Gastrocnemius medialis (tissue), 4 donors: ENCODE data around the gene RPRD1A. TPM values are rescaled to one million over a fixed set of nuclear protein-coding genes. Genes with fewer than 3 reads are reported as not detected.

ENCODE experiments used
- ATAC-seq, 2 donors: fragments of 150-250 bp; one replicate each; pipeline ENCODE4 v1.9.1; 2016
- DNase-seq, 2 donors: peaks; one replicate each; pipeline ENCODE4 v3.0.0-alpha.2; 2019
- H3K27ac ChIP-seq, 4 donors: fragments of 200-600 bp; sonication (generic); 1 replicate in 1 of 4; 2 replicates in 3 of 4; pipeline ENCODE4 v1.5.1; 2016 to 2018; ENCODE audit warnings: mild to moderate bottlenecking in 2 of 4, moderate library complexity in 1 of 4
- H3K27me3 ChIP-seq, 3 donors: fragments of 200-600 bp; sonication (generic) in 2 of 3; 1 replicate in 1 of 3; 2 replicates in 2 of 3; pipeline versions ENCODE4 v1.5.1 to v1.6.0; 2016 to 2019; ENCODE audit warnings: mild to moderate bottlenecking in 1 of 3, moderate library complexity in 1 of 3
- H3K36me3 ChIP-seq, 2 donors: fragments of 200-600 bp; sonication (generic) in 1 of 2; one replicate each; pipeline ENCODE4 v1.5.1; 2017 to 2018
- H3K4me1 ChIP-seq, 2 donors: fragments of 200-600 bp; sonication (generic) in 1 of 2; one replicate each; pipeline ENCODE4 v1.5.1; 2016 to 2017; ENCODE audit warnings: mild to moderate bottlenecking in 2 of 2
- H3K4me3 ChIP-seq, 4 donors: fragments of 200-600 bp; sonication (generic) in 3 of 4; 1 replicate in 1 of 4; 2 replicates in 3 of 4; pipeline ENCODE4 v1.5.1; 2016 to 2019; ENCODE audit warnings: mild to moderate bottlenecking in 2 of 4
- H3K9me3 ChIP-seq, 3 donors: fragments of 200-600 bp; sonication (generic) in 2 of 3; 1 replicate in 1 of 3; 2 replicates in 2 of 3; pipeline ENCODE4 v1.5.1; 2016 to 2019
- CTCF ChIP-seq, 5 experiments: fragments of 450-650 bp in 3 of 5; fragments of 200-600 bp in 2 of 5; sonication (generic) in 2 of 5; IDR thresholded peaks in 4 of 5; conservative IDR thresholded peaks in 1 of 5; 1 replicate in 4 of 5; 2 replicates in 1 of 5; pipeline ENCODE4 v1.5.1; 2016 to 2019; ENCODE audit warnings: antibody characterized with exemption in 5 of 5, mild to moderate bottlenecking in 3 of 5, moderate library complexity in 3 of 5
- POLR2A ChIP-seq, 2 donors: fragments of 450-650 bp; IDR thresholded peaks; one replicate each; pipeline ENCODE4 v1.6.1; 2017; ENCODE audit warnings: antibody characterized with exemption in 2 of 2, mild to moderate bottlenecking in 2 of 2, moderate library complexity in 2 of 2
- in situ Hi-C, 4 donors: fragments of 200-750 bp; cut with MboI; loops; one replicate each; pipeline versions ENCODE4 v1.15.0 to v1.8.0; 2017; ENCODE audit warnings: low sequenced_read_pairs in 4 of 4
- intact Hi-C: fragments of 100-400 bp; cut with DNase I; formaldehyde crosslinking; loops from one replicate; pipeline ENCODE4 v1.15.1; 2023; ENCODE audit warnings: low total_unique reads
- total RNA-seq, 4 donors: library from RNA; depleted of rRNA; stranded (reverse); fragments of >200 nt; gene quantifications; one replicate each; pipeline versions ENCODE4 v1.1.0 to v1.2.3, GENCODE V29; 2016

Gene RPRD1A
- total RNA-seq, 4 donors from 2014 or later, result 59.6 to 63.8 (median 61.8) TPM

GRCh38 chr18:35942661-35943060, 124.7 kb downstream of the RPRD1A start:
- Histone ChIP-seq H3K4me3 (no peak overlapping the region), H3K27me3 (no peaks in the 10 kb centered on the region), H3K9me3 (no peaks in the 10 kb centered on the region), H3K4me1 (no peaks in the 10 kb centered on the region), H3K36me3 (no peaks in the 10 kb centered on the region), H3K27ac (no peak overlapping the region)
- TF ChIP-seq POLR2A (IDR thresholded peaks at IDR 0.05) (no peak), CTCF (IDR thresholded peaks at IDR 0.05 in 4 of 5, conservative IDR thresholded peaks at IDR 0.05 in 1 of 5) (no peak)
- no peak for ATAC-seq
- in situ Hi-C loops, result loop anchor here in 1 of 4 donors (25.0 kb wide), 1 partner anchor 180 kb away; no protein-coding TSS in a partner anchor
- DNase-seq, result no peak
- intact Hi-C loops, result no loop called here

- in situ Hi-C loops, result loop anchor here in 1 of 4 donors (25.0 kb wide), 1 partner anchor 180 kb away; no protein-coding TSS in a partner anchor
- no peaks in the 10 kb centered on the region for H3K4me1 ChIP-seq
- H3K9me3 ChIP-seq, result no peaks in the 10 kb centered on the region
- DNase-seq (no peak), ATAC-seq (no peak)
- H3K36me3 ChIP-seq, result no peaks in the 10 kb centered on the region
- no peak overlapping the region for H3K27ac ChIP-seq
- intact Hi-C loops, result no loop called here
- H3K4me3 ChIP-seq, result no peak overlapping the region
- TF ChIP-seq POLR2A (IDR thresholded peaks at IDR 0.05), result no peak
- TF ChIP-seq CTCF (IDR thresholded peaks at IDR 0.05 in 4 of 5, conservative IDR thresholded peaks at IDR 0.05 in 1 of 5), result no peak
- no peaks in the 10 kb centered on the region for H3K27me3 ChIP-seq
Measured at GRCh38 chr18:35942133-35942532, 125.2 kb downstream of the RPRD1A start.

DNA sequence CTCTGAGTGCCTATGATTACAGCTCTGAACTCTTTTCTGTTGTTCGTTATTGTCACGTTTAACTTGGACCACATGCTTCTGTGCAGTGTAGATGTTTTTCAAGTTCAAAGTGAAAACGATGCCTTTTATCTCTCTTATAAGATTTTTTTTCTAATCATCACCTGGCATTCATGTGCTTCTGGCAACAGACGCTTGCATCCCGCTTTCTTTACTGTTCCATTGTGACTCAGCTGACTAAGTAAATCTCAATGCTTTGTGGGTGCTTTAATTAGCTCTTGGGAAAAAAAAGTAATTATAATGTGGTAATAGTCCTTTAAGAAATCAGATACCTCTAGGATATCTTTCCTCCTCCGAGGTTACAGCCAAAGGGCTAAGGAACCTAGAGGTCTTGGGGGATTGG, 126.1 kb downstream of the RPRD1A start:
- Histone ChIP-seq H3K27ac (no peak overlapping the region), H3K4me1 (no peaks in the 10 kb centered on the region), H3K27me3 (no peaks in the 10 kb centered on the region), H3K36me3 (no peaks in the 10 kb centered on the region), H3K4me3 (no peak overlapping the region), H3K9me3 (no peaks in the 10 kb centered on the region)
- DNase-seq (no peak), ATAC-seq (no peak)
- in situ Hi-C loops, result loop anchor here in 1 of 4 donors (25.0 kb wide), 1 partner anchor 179 kb away; no protein-coding TSS in a partner anchor
- intact Hi-C loops, result no loop called here
- no peak for TF ChIP-seq POLR2A (IDR thresholded peaks at IDR 0.05)
- no peak for TF ChIP-seq CTCF (IDR thresholded peaks at IDR 0.05 in 4 of 5, conservative IDR thresholded peaks at IDR 0.05 in 1 of 5)

Other genes starting within 250 kb of the RPRD1A start
- 10 to 100 TPM; 16.7 to 24.7 (median 18.3) TPM for gene SLC39A6, start 61.8 kb upstream of the RPRD1A start, total RNA-seq
- gene ELP2, start 62.3 kb upstream of the RPRD1A start, total RNA-seq, result 10 to 100 TPM; 23.7 to 51.0 (median 42.8) TPM
- 1 to 10 TPM in 1 of 4 donors, under 1 TPM in 3; 0.46 to 2.8 (median 0.73) TPM for gene MOCOS, start 119.9 kb upstream of the RPRD1A start, total RNA-seq
- gene FHOD3, start 230.2 kb upstream of the RPRD1A start, total RNA-seq, result 10 to 100 TPM; 10.0 to 32.5 (median 17.0) TPM